ENCODE results near the gene PDE1C.

GRCh38 chr7:31710171-31710570, 360.0 kb downstream of the PDE1C start:
- TF ChIP-seq EZH2 (IDR thresholded peaks at IDR 0.05; ENCODE audit: low read length, missing control alignments) = no peak
- TF ChIP-seq, protein P1, sequence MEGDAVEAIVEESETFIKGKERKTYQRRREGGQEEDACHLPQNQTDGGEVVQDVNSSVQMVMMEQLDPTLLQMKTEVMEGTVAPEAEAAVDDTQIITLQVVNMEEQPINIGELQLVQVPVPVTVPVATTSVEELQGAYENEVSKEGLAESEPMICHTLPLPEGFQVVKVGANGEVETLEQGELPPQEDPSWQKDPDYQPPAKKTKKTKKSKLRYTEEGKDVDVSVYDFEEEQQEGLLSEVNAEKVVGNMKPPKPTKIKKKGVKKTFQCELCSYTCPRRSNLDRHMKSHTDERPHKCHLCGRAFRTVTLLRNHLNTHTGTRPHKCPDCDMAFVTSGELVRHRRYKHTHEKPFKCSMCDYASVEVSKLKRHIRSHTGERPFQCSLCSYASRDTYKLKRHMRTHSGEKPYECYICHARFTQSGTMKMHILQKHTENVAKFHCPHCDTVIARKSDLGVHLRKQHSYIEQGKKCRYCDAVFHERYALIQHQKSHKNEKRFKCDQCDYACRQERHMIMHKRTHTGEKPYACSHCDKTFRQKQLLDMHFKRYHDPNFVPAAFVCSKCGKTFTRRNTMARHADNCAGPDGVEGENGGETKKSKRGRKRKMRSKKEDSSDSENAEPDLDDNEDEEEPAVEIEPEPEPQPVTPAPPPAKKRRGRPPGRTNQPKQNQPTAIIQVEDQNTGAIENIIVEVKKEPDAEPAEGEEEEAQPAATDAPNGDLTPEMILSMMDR (conservative IDR thresholded peaks at IDR 0.05 in 1 of 2, IDR thresholded peaks at IDR 0.05 in 1 of 2; ENCODE audit: low read depth in 1 of 2, low read length in 2 of 2) = no peak
